GM12872 (cell line): ENCODE results near the gene CMTM7.

ENCODE experiments used
- TF ChIP-seq, protein P1 (sequence below): IDR thresholded peaks from 3 replicates; pipeline ENCODE4 v1.5.1; 2011; ENCODE audit warnings: low read depth, mild to moderate bottlenecking, low read length, moderate library complexity; ENCODE audit not compliant: insufficient read depth

Gene CMTM7

DNA sequence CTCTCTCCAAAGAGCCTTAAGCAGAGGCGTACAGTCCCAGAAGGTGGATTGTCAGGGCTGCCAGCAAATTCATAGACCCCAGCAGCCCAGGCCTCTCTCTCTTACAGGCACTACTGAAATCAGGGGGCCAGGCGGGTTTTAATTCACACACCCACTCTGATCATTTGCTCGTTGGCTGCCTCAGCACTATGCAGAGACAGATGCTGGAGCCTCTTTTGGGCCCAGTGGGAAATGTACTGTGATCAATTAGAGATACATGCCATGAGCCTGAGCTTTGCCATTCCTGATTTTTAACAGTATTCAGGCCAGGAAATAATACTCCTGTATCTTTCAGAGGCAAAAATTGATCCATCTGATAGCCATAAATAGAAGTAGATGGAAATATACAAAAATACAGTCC is 58.0 kb downstream of the CMTM7 start:
- TF ChIP-seq, protein P1, sequence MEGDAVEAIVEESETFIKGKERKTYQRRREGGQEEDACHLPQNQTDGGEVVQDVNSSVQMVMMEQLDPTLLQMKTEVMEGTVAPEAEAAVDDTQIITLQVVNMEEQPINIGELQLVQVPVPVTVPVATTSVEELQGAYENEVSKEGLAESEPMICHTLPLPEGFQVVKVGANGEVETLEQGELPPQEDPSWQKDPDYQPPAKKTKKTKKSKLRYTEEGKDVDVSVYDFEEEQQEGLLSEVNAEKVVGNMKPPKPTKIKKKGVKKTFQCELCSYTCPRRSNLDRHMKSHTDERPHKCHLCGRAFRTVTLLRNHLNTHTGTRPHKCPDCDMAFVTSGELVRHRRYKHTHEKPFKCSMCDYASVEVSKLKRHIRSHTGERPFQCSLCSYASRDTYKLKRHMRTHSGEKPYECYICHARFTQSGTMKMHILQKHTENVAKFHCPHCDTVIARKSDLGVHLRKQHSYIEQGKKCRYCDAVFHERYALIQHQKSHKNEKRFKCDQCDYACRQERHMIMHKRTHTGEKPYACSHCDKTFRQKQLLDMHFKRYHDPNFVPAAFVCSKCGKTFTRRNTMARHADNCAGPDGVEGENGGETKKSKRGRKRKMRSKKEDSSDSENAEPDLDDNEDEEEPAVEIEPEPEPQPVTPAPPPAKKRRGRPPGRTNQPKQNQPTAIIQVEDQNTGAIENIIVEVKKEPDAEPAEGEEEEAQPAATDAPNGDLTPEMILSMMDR: no peak

DNA sequence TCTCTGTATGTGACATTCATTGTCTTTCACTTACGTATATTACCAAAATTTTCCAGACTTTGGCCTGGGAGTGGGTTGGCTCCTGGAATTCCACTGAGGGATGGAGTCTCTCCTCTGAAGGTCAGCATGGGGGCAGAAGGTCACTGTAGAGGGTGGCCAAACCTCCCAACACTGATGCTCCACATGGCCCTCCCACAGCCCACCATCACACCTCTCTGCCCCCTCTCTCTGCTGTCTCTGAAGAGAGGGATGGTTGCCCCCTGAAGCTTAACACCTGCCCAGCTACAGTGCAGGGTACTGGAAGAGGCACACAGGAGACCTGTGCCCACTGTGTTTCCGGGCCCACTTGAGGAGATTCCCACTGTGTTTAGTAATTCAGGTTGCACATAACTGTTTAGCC is 58.8 kb downstream of the CMTM7 start:
- TF ChIP-seq, protein P1: no peak

DNA sequence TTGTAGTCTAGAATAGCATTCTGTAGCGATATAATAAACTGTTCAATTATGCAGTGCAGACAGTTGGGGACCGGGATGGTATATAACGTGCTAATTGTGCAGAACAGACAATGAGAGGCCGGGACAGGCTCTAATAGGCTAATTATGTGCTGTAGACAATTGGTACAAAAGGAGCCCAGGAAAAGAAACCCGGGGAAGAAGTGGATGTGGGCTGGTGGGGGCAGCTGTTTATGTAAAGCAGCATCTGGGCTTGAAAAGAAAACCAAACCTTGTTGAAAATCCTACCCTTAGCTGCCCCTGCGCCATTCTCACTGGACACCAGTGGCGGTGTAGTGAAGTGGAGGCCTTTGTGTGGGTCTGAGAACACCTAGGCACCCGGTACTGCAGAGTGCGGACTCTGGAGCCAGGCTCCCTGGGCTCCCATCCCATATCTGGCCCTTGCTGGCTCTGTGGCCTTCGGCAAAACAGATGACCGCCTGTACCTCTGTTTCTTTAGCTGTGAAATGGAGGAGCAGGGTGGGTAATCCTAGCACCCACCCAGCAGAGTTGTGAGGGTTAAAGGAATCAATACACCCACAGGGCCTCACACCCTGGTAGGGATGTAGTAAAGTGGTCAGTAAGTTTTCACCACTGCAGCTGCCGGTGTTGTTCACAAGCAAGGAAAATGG is 59.5 kb downstream of the CMTM7 start:
- TF ChIP-seq, protein P1: no peak

DNA sequence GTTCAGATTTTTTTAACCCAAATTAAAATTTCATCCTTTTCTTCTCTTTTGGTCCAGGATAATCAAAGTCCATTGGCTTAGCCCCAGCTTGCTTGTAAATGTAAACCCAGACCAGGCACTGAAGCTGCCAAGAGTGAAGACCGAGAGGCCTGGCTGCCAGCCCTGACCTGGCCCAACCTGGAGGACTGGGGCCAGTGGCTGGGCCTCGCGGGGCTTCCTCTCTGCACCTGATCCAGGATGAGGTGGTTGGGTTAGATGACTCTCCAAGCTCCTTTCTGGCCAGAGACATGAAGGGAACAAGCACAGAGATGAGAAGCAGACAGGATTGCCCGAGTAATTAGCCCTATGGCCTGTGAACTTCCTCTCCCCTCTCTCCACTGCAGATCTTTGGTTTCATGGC is 60.4 kb downstream of the CMTM7 start:
- TF ChIP-seq, protein P1: no peak

GRCh38 chr3:32453346-32453745 is 61.7 kb downstream of the CMTM7 start:
- TF ChIP-seq, protein P1: no peak

- TF ChIP-seq, protein P1: no peak
Observed at GRCh38 chr3:32454111-32454510, 62.5 kb downstream of the CMTM7 start.

GRCh38 chr3:32454731-32455608 is 63.3 kb downstream of the CMTM7 start:
- TF ChIP-seq, protein P1: no peak
